ENCODE data around the gene KPNA4. TPM values are rescaled to one million over a fixed set of nuclear protein-coding genes. Genes with fewer than 3 reads are reported as not detected.

The KPNA4 gene
- total and polyA plus RNA-seq, 2 of the 4 experiments (the other 2 are of a cell fraction), result 12.9 to 46.1 TPM

- H2AFZ ChIP-seq (replicated peaks; ENCODE audit: low read length, poor library complexity), result no peak overlapping the region
- no peak overlapping the region for H2AK5ac ChIP-seq (ENCODE audit: low read depth, low read length)
- no peak overlapping the region for H2BK5ac ChIP-seq (ENCODE audit: low read depth, low read length, poor library complexity, severe bottlenecking)
- ChIA-PET CTCF (interaction anchor here (0.7 kb wide), 1 partner anchor 13 kb away, joined by 3 read pairs; no protein-coding TSS in a partner anchor), POLR2A (ENCODE audit: unreplicated experiment) (no interaction called here)
- H3K9ac ChIP-seq (ENCODE audit: low read depth, low read length), result no peak overlapping the region
- no peak overlapping the region for H4K8ac ChIP-seq (ENCODE audit: low read depth in 2 of 2, low read length in 2 of 2)
- H3K14ac ChIP-seq (replicated peaks; ENCODE audit: low read depth, low read length), result no peak overlapping the region
- DNase-seq (no peak), ATAC-seq (ENCODE audit: low read depth) (no peak)
- no peaks in the 10 kb centered on the region for H3K9me3 ChIP-seq (ENCODE audit: control insufficient read depth, insufficient read depth, low read length)
- TF ChIP-seq USF2 (IDR thresholded peaks at IDR 0.05; ENCODE audit: low read depth, low read length) (no peak), SMC3 (IDR thresholded peaks at IDR 0.05; ENCODE audit: low read depth, low read length) (no peak), MAFK (IDR thresholded peaks at IDR 0.05; ENCODE audit: low read depth, low read length) (no peak), POLR2A (IDR thresholded peaks at IDR 0.05; ENCODE audit: low read depth, low read length) (no peak), MXI1 (IDR thresholded peaks at IDR 0.05; ENCODE audit: borderline replicate concordance, low read depth, low read length) (no peak), MAZ (IDR thresholded peaks at IDR 0.05; ENCODE audit: borderline replicate concordance, low read depth, low read length) (no peak), RFX5 (IDR thresholded peaks at IDR 0.05; ENCODE audit: low read depth, low read length) (no peak), RCOR1 (IDR thresholded peaks at IDR 0.05; ENCODE audit: insufficient replicate concordance, low read length) (no peak), CHD1 (IDR thresholded peaks at IDR 0.05; ENCODE audit: low read depth, low read length) (no peak), CEBPB (IDR thresholded peaks at IDR 0.05; ENCODE audit: low read depth, low read length) (no peak), ELK1 (IDR thresholded peaks at IDR 0.05; ENCODE audit: borderline replicate concordance, low read depth, low read length) (no peak), RAD21 (IDR thresholded peaks at IDR 0.05; ENCODE audit: low read length) (no peak), NFE2L2 (IDR thresholded peaks at IDR 0.05; ENCODE audit: low read depth, low read length) (no peak), BHLHE40 (IDR thresholded peaks at IDR 0.05; ENCODE audit: low read depth, low read length) (no peak), FOS (IDR thresholded peaks at IDR 0.05; ENCODE audit: low read depth, low read length) (no peak)
- TF ChIP-seq, protein P1, sequence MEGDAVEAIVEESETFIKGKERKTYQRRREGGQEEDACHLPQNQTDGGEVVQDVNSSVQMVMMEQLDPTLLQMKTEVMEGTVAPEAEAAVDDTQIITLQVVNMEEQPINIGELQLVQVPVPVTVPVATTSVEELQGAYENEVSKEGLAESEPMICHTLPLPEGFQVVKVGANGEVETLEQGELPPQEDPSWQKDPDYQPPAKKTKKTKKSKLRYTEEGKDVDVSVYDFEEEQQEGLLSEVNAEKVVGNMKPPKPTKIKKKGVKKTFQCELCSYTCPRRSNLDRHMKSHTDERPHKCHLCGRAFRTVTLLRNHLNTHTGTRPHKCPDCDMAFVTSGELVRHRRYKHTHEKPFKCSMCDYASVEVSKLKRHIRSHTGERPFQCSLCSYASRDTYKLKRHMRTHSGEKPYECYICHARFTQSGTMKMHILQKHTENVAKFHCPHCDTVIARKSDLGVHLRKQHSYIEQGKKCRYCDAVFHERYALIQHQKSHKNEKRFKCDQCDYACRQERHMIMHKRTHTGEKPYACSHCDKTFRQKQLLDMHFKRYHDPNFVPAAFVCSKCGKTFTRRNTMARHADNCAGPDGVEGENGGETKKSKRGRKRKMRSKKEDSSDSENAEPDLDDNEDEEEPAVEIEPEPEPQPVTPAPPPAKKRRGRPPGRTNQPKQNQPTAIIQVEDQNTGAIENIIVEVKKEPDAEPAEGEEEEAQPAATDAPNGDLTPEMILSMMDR (conservative IDR thresholded peaks at IDR 0.05; ENCODE audit: low read depth, low read length), result no peak
- H2BK20ac ChIP-seq (ENCODE audit: low read depth, low read length), result no peak overlapping the region
- H3K4me2 ChIP-seq (ENCODE audit: low read depth, low read length), result no peak overlapping the region
- H4K91ac ChIP-seq (ENCODE audit: insufficient read depth, low read depth, low read length), result no peak overlapping the region
- H3K36me3 ChIP-seq (ENCODE audit: control insufficient read depth, insufficient read depth, low read length), result no peaks in the 10 kb centered on the region
- no peak overlapping the region for H2AK9ac ChIP-seq (replicated peaks; ENCODE audit: low read depth, low read length, poor library complexity)
- no peak overlapping the region for H3K4ac ChIP-seq (ENCODE audit: low read depth, low read length)
- H3K56ac ChIP-seq (ENCODE audit: extremely low read depth, insufficient read depth, low read length), result no peak overlapping the region
- intact Hi-C loops (cut with micrococcal nuclease), result no loop called here
- H2BK15ac ChIP-seq (ENCODE audit: low read depth, low read length), result no peak overlapping the region
- no peak overlapping the region for H2BK120ac ChIP-seq (ENCODE audit: low read depth, low read length)
- H3K9me1 ChIP-seq (ENCODE audit: insufficient read depth, low read length), result no peaks in the 10 kb centered on the region
- no peaks in the 10 kb centered on the region for H3K4me1 ChIP-seq (ENCODE audit: control insufficient read depth, insufficient read depth, low read length)
- peaks cover 2% of the 10 kb centered on the region for H3K27me3 ChIP-seq (ENCODE audit: control insufficient read depth, insufficient read depth, low read length)
- H3K4me3 ChIP-seq (ENCODE audit: insufficient read depth, low read depth, low read length), result no peak overlapping the region
- H3K18ac ChIP-seq (ENCODE audit: low read depth, low read length), result no peak overlapping the region
- H3K23ac ChIP-seq (ENCODE audit: low read depth, low read length), result no peak overlapping the region
- no peak overlapping the region for H3K27ac ChIP-seq (ENCODE audit: insufficient read depth, low read length)
- no peaks in the 10 kb centered on the region for H4K20me1 ChIP-seq (ENCODE audit: insufficient read depth, low read length)
- in situ Hi-C loops (cut with MboI; ENCODE audit: low sequenced_read_pairs), result no loop called here
- H3K79me1 ChIP-seq (ENCODE audit: low read depth in 1 of 2, low read length in 2 of 2), result no peaks in the 10 kb centered on the region
- BruUV-seq (replicated peaks), result no TSS peak
- H4K5ac ChIP-seq (ENCODE audit: low read depth, low read length), result no peak overlapping the region
- dilution Hi-C loops (cut with HindIII; ENCODE audit: low sequenced_read_pairs, unreplicated experiment), result no loop called here
Observed at GRCh38 chr3:160605315-160605714, 39.9 kb upstream of the KPNA4 start.

All from IMR-90 (cell line).